Measurements from ENCODE around the gene GPAT3. TPM values are rescaled to one million over a fixed set of nuclear protein-coding genes. Genes with fewer than 3 reads are reported as not detected.
"Not testable (repeated sequence)": the region's sequence is repeated elsewhere in the genome, so short reads cannot be mapped to it uniquely, and the experiment has no call there.

GPAT3 gene
- total RNA-seq, 1 donor from 2014 or later = 33.8 TPM

DNA sequence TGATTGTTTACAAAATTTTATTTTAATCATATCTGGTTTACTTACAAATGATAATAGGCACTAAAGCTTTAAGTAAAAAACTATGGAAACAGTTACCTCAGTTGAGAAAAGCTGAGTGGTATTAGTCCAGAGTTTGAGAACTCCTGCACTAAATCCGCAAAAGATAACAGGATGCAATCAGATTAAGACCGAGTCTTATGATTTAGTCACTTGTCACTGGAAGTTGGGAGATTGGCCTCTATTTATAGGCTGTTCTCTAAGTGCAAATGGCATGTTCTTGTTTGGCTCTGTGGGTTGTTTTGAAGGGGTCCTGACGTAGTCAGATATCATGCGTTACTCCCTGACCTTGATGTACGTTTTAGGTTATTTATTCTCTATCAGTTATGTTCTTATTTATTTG lies 6.3 kb downstream of the GPAT3 start:
- intact Hi-C loops (cut with DNase I) = no loop called here
- DNase-seq (ENCODE audit: missing footprints) = no peak
- ATAC-seq = peak; percentile 62

DNA sequence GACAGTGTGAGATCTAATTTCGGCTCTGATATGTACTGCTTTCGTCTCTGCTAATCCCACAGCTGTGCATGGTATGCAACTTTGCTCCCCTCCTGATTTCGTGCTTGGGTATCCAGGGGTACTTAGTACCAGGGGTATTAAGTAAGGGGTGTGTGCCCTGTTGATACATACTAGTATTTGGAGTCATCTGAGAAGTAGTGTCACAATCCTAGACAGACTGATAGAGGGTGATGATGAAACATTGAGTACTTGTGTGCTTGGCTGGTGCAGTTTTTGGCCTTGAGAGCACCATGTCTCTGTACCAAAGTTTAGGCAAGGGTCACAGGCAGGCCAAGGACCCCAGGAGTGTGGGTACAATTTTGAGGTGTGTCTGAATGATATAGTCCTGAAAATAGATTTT lies 10.9 kb downstream of the GPAT3 start:
- DNase-seq (ENCODE audit: missing footprints) (no peak), ATAC-seq (peak; percentile 73)
- intact Hi-C loops (cut with DNase I) = loop anchor here (2.0 kb wide), 1 partner anchor 72 kb away; no protein-coding TSS in a partner anchor

- intact Hi-C loops (cut with DNase I) = no loop called here
- DNase-seq (ENCODE audit: missing footprints) (peak; percentile 84), ATAC-seq (peak; percentile 72)
Measured at GRCh38 chr4:83548151-83548905, 12.4 kb downstream of the GPAT3 start.

DNA sequence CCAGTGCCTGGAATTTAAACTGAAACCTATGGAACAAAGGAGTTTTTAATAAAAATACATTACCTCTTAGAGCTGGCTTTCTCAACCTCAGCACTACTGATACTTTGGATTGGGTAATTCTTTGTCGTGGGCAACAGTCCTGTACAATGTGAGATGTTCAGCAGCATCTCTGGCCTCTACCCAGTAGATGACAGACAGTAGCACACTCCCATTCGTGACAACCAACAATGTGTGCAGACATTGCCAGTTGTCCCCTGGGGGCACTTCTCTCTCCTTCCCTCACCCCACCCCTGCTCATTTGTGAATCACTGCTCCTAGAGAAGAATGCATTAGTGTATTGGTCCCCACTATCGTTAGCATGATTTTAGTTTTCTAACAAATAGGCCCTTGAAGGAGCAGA lies 16.2 kb downstream of the GPAT3 start:
- intact Hi-C loops (cut with DNase I) = no loop called here
- ATAC-seq (no peak), DNase-seq (ENCODE audit: missing footprints) (no peak)

GRCh38 chr4:83552924-83553323 lies 17.0 kb downstream of the GPAT3 start:
- ATAC-seq (no peak), DNase-seq (ENCODE audit: missing footprints) (no peak)

GRCh38 chr4:83556006-83556707 lies 20.2 kb downstream of the GPAT3 start:
- ATAC-seq (no peak), DNase-seq (ENCODE audit: missing footprints) (no peak)
- intact Hi-C loops (cut with DNase I) = no loop called here

More at GRCh38 chr4:83552924-83553323, 17.0 kb downstream of the GPAT3 start:
- intact Hi-C loops (cut with DNase I) = no loop called here

DNA sequence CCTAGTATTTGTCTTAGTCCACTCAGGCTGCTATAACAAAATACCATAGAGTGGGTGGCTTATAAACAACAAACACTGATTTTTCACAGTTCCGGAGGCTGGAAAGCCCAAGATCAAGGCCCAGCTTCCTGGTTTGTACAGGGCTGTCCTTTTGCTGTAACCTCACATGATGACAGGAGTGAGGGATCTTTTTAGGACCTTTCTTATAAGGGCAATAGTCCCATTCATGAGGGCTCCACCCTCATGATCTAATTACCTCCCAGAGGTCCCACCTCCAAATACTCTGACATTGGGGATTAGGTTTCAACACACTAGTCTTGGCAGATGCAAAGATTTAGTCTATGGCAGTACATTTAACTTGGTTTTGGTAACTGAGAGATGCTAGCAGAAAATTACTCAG lies 20.9 kb downstream of the GPAT3 start:
- intact Hi-C loops (cut with DNase I) = no loop called here
- no peak for DNase-seq (ENCODE audit: missing footprints)
- no peak for ATAC-seq

- ATAC-seq = no peak
- DNase-seq (ENCODE audit: missing footprints) = no peak
- intact Hi-C loops (cut with DNase I) = no loop called here
Measured at GRCh38 chr4:83558059-83558653, 22.2 kb downstream of the GPAT3 start.

DNA sequence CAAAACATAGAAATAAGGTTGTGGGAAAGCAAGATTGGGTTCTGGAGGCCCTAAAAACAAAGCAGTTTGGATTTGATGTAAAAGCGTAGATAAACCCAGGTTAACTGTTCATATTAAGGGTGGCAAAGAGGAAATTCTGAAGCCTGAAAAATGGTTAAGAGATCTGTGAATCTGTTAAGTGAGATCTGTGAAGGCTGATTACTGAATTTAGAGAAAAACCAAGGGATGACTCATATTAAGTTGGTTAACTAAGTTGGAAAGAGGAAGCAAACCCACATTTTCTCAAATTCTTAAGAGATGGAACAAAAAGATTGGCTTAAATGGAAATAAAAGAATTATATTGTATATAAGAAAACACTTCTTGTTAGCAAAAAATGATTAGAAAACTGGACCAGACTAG lies 22.8 kb downstream of the GPAT3 start:
- ATAC-seq (no peak), DNase-seq (ENCODE audit: missing footprints) (no peak)
- intact Hi-C loops (cut with DNase I) = no loop called here

- intact Hi-C loops (cut with DNase I) = no loop called here
- ATAC-seq = no peak
- no peak for DNase-seq (ENCODE audit: missing footprints)
Measured at GRCh38 chr4:83560523-83560922, 24.6 kb downstream of the GPAT3 start.

GRCh38 chr4:83561381-83561780 lies 25.5 kb downstream of the GPAT3 start:
- peak; percentile 63 for ATAC-seq
- intact Hi-C loops (cut with DNase I) = no loop called here
- no peak for DNase-seq (ENCODE audit: missing footprints)

- no peak for ATAC-seq
- intact Hi-C loops (cut with DNase I) = no loop called here
- no peak for DNase-seq (ENCODE audit: missing footprints)
Measured at GRCh38 chr4:83563998-83564397, 28.1 kb downstream of the GPAT3 start.

- intact Hi-C loops (cut with DNase I) = no loop called here
- DNase-seq (ENCODE audit: missing footprints) (no peak), ATAC-seq (no peak)
Measured at GRCh38 chr4:83568062-83568461, 32.2 kb downstream of the GPAT3 start.

DNA sequence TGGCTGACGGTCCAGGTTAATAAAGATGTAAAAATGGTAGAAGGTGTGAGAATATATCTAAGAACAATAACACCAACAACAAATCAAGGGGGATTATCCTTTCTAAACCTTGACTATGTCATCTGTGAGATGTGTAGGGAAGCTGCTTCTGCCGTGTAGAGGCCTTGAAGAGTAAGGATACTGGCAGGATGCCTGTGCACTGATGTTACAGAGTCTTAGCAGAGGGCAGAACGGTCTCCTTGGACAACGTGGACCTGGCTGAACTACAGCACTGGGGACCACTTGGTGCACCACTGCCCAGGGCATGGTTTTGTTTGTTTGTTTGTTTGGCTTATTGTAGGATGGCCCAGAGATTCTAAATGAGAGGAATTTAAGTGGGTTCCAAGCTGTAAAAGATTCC lies 33.5 kb downstream of the GPAT3 start:
- DNase-seq (ENCODE audit: missing footprints) (no peak), ATAC-seq (peak; percentile 35)
- intact Hi-C loops (cut with DNase I) = no loop called here

GRCh38 chr4:83569987-83570386 lies 34.1 kb downstream of the GPAT3 start:
- DNase-seq (ENCODE audit: missing footprints) (no peak), ATAC-seq (peak; percentile 40)
- intact Hi-C loops (cut with DNase I) = no loop called here

- intact Hi-C loops (cut with DNase I) = no loop called here
- no peak for ATAC-seq
- no peak for DNase-seq (ENCODE audit: missing footprints)
Measured at GRCh38 chr4:83572848-83573247, 36.9 kb downstream of the GPAT3 start.

GRCh38 chr4:83574247-83574646 lies 38.3 kb downstream of the GPAT3 start:
- ATAC-seq (peak; percentile 77), DNase-seq (ENCODE audit: missing footprints) (no peak)
- intact Hi-C loops (cut with DNase I) = no loop called here

GRCh38 chr4:83576237-83576636 lies 40.3 kb downstream of the GPAT3 start:
- ATAC-seq; intact Hi-C loops (cut with DNase I); DNase-seq (ENCODE audit: missing footprints): not testable (repeated sequence)

- DNase-seq (ENCODE audit: missing footprints) (no peak), ATAC-seq (no peak)
- intact Hi-C loops (cut with DNase I) = loop anchor here (5.0 kb wide), 1 partner anchor 36 kb away; no protein-coding TSS in a partner anchor
Measured at GRCh38 chr4:83581411-83582288, 45.7 kb downstream of the GPAT3 start.

All from Right ventricle myocardium inferior (tissue), 1 donor.